OCI-LY3 (cell line): ENCODE measurements around the gene WDPCP.

Experiments
- EZH2phosphoT487 ChIP-seq: fragments of 200-600 bp; shearing (Covaris generic); IDR thresholded peaks from 2 replicates; pipeline ENCODE4 v1.6.1; 2018; ENCODE audit warnings: antibody characterized with exemption, mixed run types, low read depth
- TF ChIP-seq, protein P1 (sequence below): fragments of 200-600, 300-600 bp; sonication (generic); IDR thresholded peaks from 2 replicates; pipeline ENCODE4 v1.5.1; 2014; ENCODE audit warnings: antibody characterized with exemption, low read length, low read depth

DNA sequence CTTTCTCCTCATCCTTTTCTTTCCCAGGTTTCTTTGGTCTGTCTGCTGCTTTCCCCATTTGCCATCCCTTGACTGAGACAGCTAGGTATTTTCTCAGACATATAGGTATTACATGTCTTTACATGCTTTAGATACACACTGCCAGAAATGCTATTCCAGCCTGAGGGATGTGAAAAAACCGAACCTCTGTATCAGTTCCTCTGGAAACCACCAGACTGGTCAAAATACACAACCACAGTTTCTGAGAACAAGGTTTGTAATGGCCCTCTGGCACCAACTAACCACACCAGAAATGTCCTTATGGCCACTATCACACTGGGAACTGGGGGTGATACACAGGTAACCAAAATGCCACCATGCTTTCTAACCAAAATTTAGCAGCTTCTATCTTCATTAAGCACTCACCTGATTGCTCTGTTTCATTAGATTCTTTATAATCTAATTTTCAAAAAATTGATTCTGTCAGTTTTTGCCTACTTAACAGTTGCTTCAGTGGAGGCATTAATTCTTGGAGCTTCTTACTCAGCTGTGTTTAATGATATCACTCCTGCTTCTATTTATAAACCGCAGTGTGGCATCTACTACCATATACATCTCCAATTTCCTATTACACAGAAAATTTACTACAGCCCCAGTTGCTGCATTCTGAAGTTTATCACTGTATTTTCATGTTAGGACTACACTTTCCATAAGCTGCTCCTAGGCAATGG is 243.5 kb downstream of the WDPCP start:
- TF ChIP-seq, protein P1, sequence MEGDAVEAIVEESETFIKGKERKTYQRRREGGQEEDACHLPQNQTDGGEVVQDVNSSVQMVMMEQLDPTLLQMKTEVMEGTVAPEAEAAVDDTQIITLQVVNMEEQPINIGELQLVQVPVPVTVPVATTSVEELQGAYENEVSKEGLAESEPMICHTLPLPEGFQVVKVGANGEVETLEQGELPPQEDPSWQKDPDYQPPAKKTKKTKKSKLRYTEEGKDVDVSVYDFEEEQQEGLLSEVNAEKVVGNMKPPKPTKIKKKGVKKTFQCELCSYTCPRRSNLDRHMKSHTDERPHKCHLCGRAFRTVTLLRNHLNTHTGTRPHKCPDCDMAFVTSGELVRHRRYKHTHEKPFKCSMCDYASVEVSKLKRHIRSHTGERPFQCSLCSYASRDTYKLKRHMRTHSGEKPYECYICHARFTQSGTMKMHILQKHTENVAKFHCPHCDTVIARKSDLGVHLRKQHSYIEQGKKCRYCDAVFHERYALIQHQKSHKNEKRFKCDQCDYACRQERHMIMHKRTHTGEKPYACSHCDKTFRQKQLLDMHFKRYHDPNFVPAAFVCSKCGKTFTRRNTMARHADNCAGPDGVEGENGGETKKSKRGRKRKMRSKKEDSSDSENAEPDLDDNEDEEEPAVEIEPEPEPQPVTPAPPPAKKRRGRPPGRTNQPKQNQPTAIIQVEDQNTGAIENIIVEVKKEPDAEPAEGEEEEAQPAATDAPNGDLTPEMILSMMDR = no peak
- TF ChIP-seq EZH2phosphoT487 = no peak
